Pancreas (tissue), 10 donors: ENCODE results near the gene CDCP2. TPM values are rescaled to one million over a fixed set of nuclear protein-coding genes. Genes with fewer than 3 reads are reported as not detected.

Experiments used
- ATAC-seq, 4 donors: fragments of 200-7000 bp; cut with Tn5 transposase; one replicate each; pipeline versions ENCODE4 v1.8.0 to v1.9.1; 2020; ENCODE audit warnings: mild to moderate bottlenecking in 4 of 4, moderate library complexity in 4 of 4
- DNase-seq, 6 donors: peaks; one replicate each; pipeline ENCODE4 v3.0.0-alpha.2; 2020
- FAIRE-seq: peaks from 2 replicates; lab custom pipeline; 2012; peaks lifted over from hg19 to GRCh38; lab: Jason Lieb, UNC
- H3K27ac ChIP-seq, 4 donors: fragments of 200-600 bp; sonication (generic); 1 replicate in 3 of 4; 2 replicates in 1 of 4; pipeline versions ENCODE4 v1.5.0 to v1.8.0; 2020
- H3K27me3 ChIP-seq, 4 donors: fragments of 200-600 bp; one replicate each; pipeline ENCODE4 v1.8.0; 2021
- H3K36me3 ChIP-seq, 3 donors: fragments of 200-600 bp; sonication (generic) in 1 of 3; one replicate each; pipeline versions ENCODE4 v1.5.0 to v1.8.0; 2020 to 2021
- H3K4me1 ChIP-seq, 3 donors: fragments of 200-600 bp; one replicate each; pipeline ENCODE4 v1.8.0; 2021
- H3K4me3 ChIP-seq, 4 donors: fragments of 200-600 bp; sonication (generic) in 2 of 4; one replicate each; pipeline versions ENCODE4 v1.5.0 to v1.8.0; 2020 to 2021
- H3K9me3 ChIP-seq, 4 donors: fragments of 200-600 bp; one replicate each; pipeline ENCODE4 v1.8.0; 2021
- CTCF ChIP-seq, 4 donors: fragments of 200-600 bp; sonication (generic) in 3 of 4; IDR thresholded peaks; one replicate each; pipeline versions ENCODE4 v1.5.0 to v1.8.0; 2021; ENCODE audit warnings: antibody characterized with exemption in 4 of 4
- WGBS, 2 donors: extraction: QIAGEN DNeasy Blood & Tissue Kit; methylation state at CpG; one replicate each; pipeline ENCODE4 v1.1.7; 2013; 5-methylcytosine and 5-hydroxymethylcytosine counted together
- intact Hi-C, 3 donors: fragments of 100-400 bp; cut with DNase I; formaldehyde crosslinking; loops; one replicate each; pipeline versions ENCODE4 v1.11.1 to v1.14.2; 2022
- polyA plus RNA-seq, 2 donors: library from polyadenylated mRNA; stranded (reverse); fragments of 200-250 nt; gene quantifications; one replicate each; pipeline ENCODE4 v1.2.3, GENCODE V29; 2013
- total RNA-seq, 6 donors: library from RNA; stranded (reverse); fragmentation: NEBNext Ultra II Directional in 4 of 6; extraction: Animal tissue kit (Norgen Biotek cat#: 25700) in 4 of 6; gene quantifications; one replicate each; pipeline versions ENCODE4 v1.2.1 to v1.2.4, GENCODE V29; 2021 to 2023
- donor health status: healthy with polysubstance abuse.
- donor health status: DM: no; HTN: no; CAD: no; lungs with moderate emphysema.
- donor health status: DM: no; HTN: no; CAD: no.
- donor health status: control.
- donor health status: control.
- donor health status: Bipolar disorder and iron deficiency.
- donor health status: DM: yes; HTN: yes; CAD: no.
- donor health status: DM: no; HTN: no; CAD: no.
- donor health status: DM: no; HTN: no; CAD: no.
- donor health status: DM: yes; HTN: yes; CAD: no.

CDCP2 gene
- total and polyA plus RNA-seq, 8 donors = 0.08 TPM; not detected in 7

- Histone ChIP-seq H3K27ac (no peak overlapping the region), H3K4me1 (no peaks in the 10 kb centered on the region), H3K9me3 (no peaks in the 10 kb centered on the region), H3K27me3 (no peaks in the 10 kb centered on the region), H3K4me3 (no peak overlapping the region), H3K36me3 (no peaks in the 10 kb centered on the region)
- FAIRE-seq = no peak
- TF ChIP-seq CTCF (IDR thresholded peaks at IDR 0.05) = no peak
- no peak for ATAC-seq
- intact Hi-C loops = no loop called here
- DNase-seq = no peak
- WGBS, 2 donors = 81 to 88% methylated on average over 5 of the region's 5 CpGs
Measured at GRCh38 chr1:54163573-54163972, 10.8 kb upstream of the CDCP2 start.

GRCh38 chr1:54163051-54163450 lies 10.3 kb upstream of the CDCP2 start:
- no peaks in the 10 kb centered on the region for H3K27me3 ChIP-seq
- H3K4me3 ChIP-seq = no peak overlapping the region
- no peak for FAIRE-seq
- no peak for DNase-seq
- H3K36me3 ChIP-seq = no peaks in the 10 kb centered on the region
- no peaks in the 10 kb centered on the region for H3K9me3 ChIP-seq
- no peak overlapping the region for H3K27ac ChIP-seq
- H3K4me1 ChIP-seq = no peaks in the 10 kb centered on the region
- WGBS, 2 donors = 87 to 94% methylated on average over 3 of the region's 3 CpGs
- no peak for TF ChIP-seq CTCF (IDR thresholded peaks at IDR 0.05)
- ATAC-seq = no peak
- intact Hi-C loops = no loop called here

GRCh38 chr1:54161495-54162168 lies 8.8 kb upstream of the CDCP2 start:
- no peaks in the 10 kb centered on the region for H3K4me1 ChIP-seq
- no peak overlapping the region for H3K27ac ChIP-seq
- DNase-seq (no peak), FAIRE-seq (no peak), ATAC-seq (no peak)
- H3K27me3 ChIP-seq = no peaks in the 10 kb centered on the region
- H3K36me3 ChIP-seq = no peaks in the 10 kb centered on the region
- H3K9me3 ChIP-seq = no peaks in the 10 kb centered on the region
- no peak overlapping the region for H3K4me3 ChIP-seq
- intact Hi-C loops = no loop called here
- no peak for TF ChIP-seq CTCF (IDR thresholded peaks at IDR 0.05)
- 79% methylated on average over 6 of the region's 6 CpGs for WGBS, 2 donors

- Histone ChIP-seq H3K4me3 (no peak overlapping the region), H3K27ac (no peak overlapping the region), H3K4me1 (no peaks in the 10 kb centered on the region), H3K9me3 (no peaks in the 10 kb centered on the region), H3K36me3 (no peaks in the 10 kb centered on the region), H3K27me3 (no peaks in the 10 kb centered on the region)
- ATAC-seq (no peak), DNase-seq (no peak), FAIRE-seq (no peak)
- no peak for TF ChIP-seq CTCF (IDR thresholded peaks at IDR 0.05)
- WGBS, 2 donors = 53 to 66% methylated on average over 3 of the region's 3 CpGs
- intact Hi-C loops = no loop called here
Measured at GRCh38 chr1:54160351-54160750, 7.6 kb upstream of the CDCP2 start.

GRCh38 chr1:54159733-54160316 lies 7.0 kb upstream of the CDCP2 start:
- no peaks in the 10 kb centered on the region for H3K27me3 ChIP-seq
- H3K4me1 ChIP-seq = no peaks in the 10 kb centered on the region
- H3K9me3 ChIP-seq = no peaks in the 10 kb centered on the region
- no peak for ATAC-seq
- no peak overlapping the region for H3K4me3 ChIP-seq
- 68 to 74% methylated on average over 4 of the region's 4 CpGs for WGBS, 2 donors
- intact Hi-C loops = no loop called here
- DNase-seq = no peak
- H3K36me3 ChIP-seq = no peaks in the 10 kb centered on the region
- no peak for FAIRE-seq
- TF ChIP-seq CTCF (IDR thresholded peaks at IDR 0.05) = no peak
- H3K27ac ChIP-seq = no peak overlapping the region
